Neural cell (in vitro differentiated cells): Measurements from ENCODE around the gene TTN. TPM values are rescaled to one million over a fixed set of nuclear protein-coding genes. Genes with fewer than 3 reads are reported as not detected.
A peak's percentile ranks its signal among the peaks of the same experiment; 100 is the strongest.

Experiments
- H2AFZ ChIP-seq: fragments of 200-600, 300-800 bp; sonication (generic), shearing (Covaris generic); 2 replicates; pipeline ENCODE4 v1.6.0; 2014; ENCODE audit warnings: low read depth, mild to moderate bottlenecking, antibody characterized with exemption, low read length, moderate library complexity
- H3F3A ChIP-seq: fragments of 200-600 bp; shearing (Covaris generic); 2 replicates; pipeline ENCODE4 v1.6.1; 2016; ENCODE audit warnings: mild to moderate bottlenecking, moderate library complexity, mixed read lengths, antibody characterized with exemption, low read length; ENCODE audit not compliant: insufficient read depth, poor library complexity, severe bottlenecking
- H3K27ac ChIP-seq: fragments of 200-600, 300-800 bp; sonication (generic), shearing (Covaris generic); 2 replicates; pipeline ENCODE4 v1.5.1; 2014; ENCODE audit warnings: mild to moderate bottlenecking, low read length, moderate library complexity
- H3K27me3 ChIP-seq: fragments of 300-800, 200-600 bp; sonication (generic), shearing (Covaris generic); 2 replicates; pipeline ENCODE4 v1.6.0; 2014; ENCODE audit warnings: mild to moderate bottlenecking, low read depth, low read length, moderate library complexity; ENCODE audit not compliant: insufficient read depth
- H3K36me3 ChIP-seq: fragments of 300-800, 200-600 bp; sonication (generic), shearing (Covaris generic); 2 replicates; pipeline ENCODE4 v1.5.1; 2014; ENCODE audit warnings: mild to moderate bottlenecking, antibody characterized with exemption, low read length, moderate library complexity; ENCODE audit not compliant: insufficient read depth
- H3K4me2 ChIP-seq: fragments of 300-800, 200-600 bp; sonication (generic), shearing (Covaris generic); 2 replicates; pipeline ENCODE4 v1.6.0; 2014; ENCODE audit warnings: mild to moderate bottlenecking, low read length
- H3K4me3 ChIP-seq: fragments of 300-800, 200-600 bp; sonication (generic), shearing (Covaris generic); 2 replicates; pipeline ENCODE4 v1.5.1; 2014; ENCODE audit warnings: mild to moderate bottlenecking, low read length, moderate library complexity
- H3K79me2 ChIP-seq: fragments of 200-600 bp; shearing (Covaris generic); replicated peaks from 2 replicates; pipeline ENCODE4 v1.6.0; 2014; ENCODE audit warnings: mild to moderate bottlenecking, low read length, moderate library complexity; ENCODE audit not compliant: insufficient read depth
- H3K9ac ChIP-seq: fragments of 300-800, 200-600 bp; sonication (generic), shearing (Covaris generic); 2 replicates; pipeline ENCODE4 v1.6.1; 2016; ENCODE audit warnings: mild to moderate bottlenecking, low read length, mixed read lengths
- H3K9me2 ChIP-seq: fragments of 200-600 bp; shearing (Covaris generic); 2 replicates; pipeline ENCODE4 v1.6.1; 2016; ENCODE audit warnings: mild to moderate bottlenecking, low read length, mixed read lengths; ENCODE audit not compliant: insufficient read depth
- H3K9me3 ChIP-seq: fragments of 200-600, 300-800 bp; sonication (generic), shearing (Covaris generic); 2 replicates; pipeline ENCODE4 v1.6.1; 2016; ENCODE audit warnings: mild to moderate bottlenecking, mixed run types, low read length, moderate library complexity, mixed read lengths
- H4K20me1 ChIP-seq: fragments of 200-600 bp; shearing (Covaris generic); 2 replicates; pipeline ENCODE4 v1.6.1; 2016; ENCODE audit warnings: mild to moderate bottlenecking, mixed run types; ENCODE audit not compliant: insufficient read depth
- EP300 ChIP-seq: fragments of 450-650 bp; conservative IDR thresholded peaks from 2 replicates; pipeline ENCODE4 v1.6.1; 2014; ENCODE audit warnings: antibody characterized with exemption, mild to moderate bottlenecking, moderate library complexity; ENCODE audit not compliant: poor library complexity, severe bottlenecking
- EZH2 ChIP-seq: fragments of 200-600, 300-800 bp; shearing (Covaris generic), sonication (generic); IDR thresholded peaks from 2 replicates; pipeline ENCODE4 v1.6.1; 2014; ENCODE audit warnings: antibody characterized with exemption, low read length, borderline replicate concordance, mild to moderate bottlenecking; ENCODE audit not compliant: insufficient read depth, poor library complexity, severe bottlenecking
- MXI1 ChIP-seq: fragments of 450-650 bp; conservative IDR thresholded peaks from 2 replicates; pipeline ENCODE4 v1.6.1; 2014; ENCODE audit warnings: antibody characterized with exemption, mild to moderate bottlenecking; ENCODE audit not compliant: poor library complexity, severe bottlenecking
- POLR2AphosphoS5 ChIP-seq: IDR thresholded peaks from 2 replicates; pipeline ENCODE4 v1.6.1; 2012
- RAD21 ChIP-seq: fragments of 450-650 bp; conservative IDR thresholded peaks from 2 replicates; pipeline ENCODE4 v1.6.1; 2014; ENCODE audit warnings: antibody characterized with exemption, mild to moderate bottlenecking, moderate library complexity
- SMC3 ChIP-seq: fragments of 450-650 bp; conservative IDR thresholded peaks from 2 replicates; pipeline ENCODE4 v1.6.1; 2014; ENCODE audit warnings: antibody characterized with exemption, mild to moderate bottlenecking, moderate library complexity; ENCODE audit not compliant: poor library complexity
- TAF1 ChIP-seq: IDR thresholded peaks from 2 replicates; pipeline ENCODE4 v1.6.1; 2012; ENCODE audit warnings: low read depth
- polyA plus RNA-seq: library from polyadenylated mRNA; depleted of rRNA; stranded (reverse); fragments of >200 nt; gene quantifications from 2 replicates; pipeline ENCODE4 v1.2.3, GENCODE V29; 2014
- TF ChIP-seq, protein P1 (sequence below): fragments of 450-650 bp; IDR thresholded peaks from 2 replicates; pipeline ENCODE4 v1.5.1; 2014; ENCODE audit warnings: antibody characterized with exemption, mild to moderate bottlenecking, moderate library complexity; ENCODE audit not compliant: poor library complexity, severe bottlenecking
- TF ChIP-seq, protein P2 (sequence below): IDR thresholded peaks from 2 replicates; pipeline ENCODE4 v1.6.1; 2012; ENCODE audit warnings: borderline replicate concordance

The TTN gene
- polyA plus RNA-seq, 1 donor from 2014 or later = 0.10 TPM

DNA sequence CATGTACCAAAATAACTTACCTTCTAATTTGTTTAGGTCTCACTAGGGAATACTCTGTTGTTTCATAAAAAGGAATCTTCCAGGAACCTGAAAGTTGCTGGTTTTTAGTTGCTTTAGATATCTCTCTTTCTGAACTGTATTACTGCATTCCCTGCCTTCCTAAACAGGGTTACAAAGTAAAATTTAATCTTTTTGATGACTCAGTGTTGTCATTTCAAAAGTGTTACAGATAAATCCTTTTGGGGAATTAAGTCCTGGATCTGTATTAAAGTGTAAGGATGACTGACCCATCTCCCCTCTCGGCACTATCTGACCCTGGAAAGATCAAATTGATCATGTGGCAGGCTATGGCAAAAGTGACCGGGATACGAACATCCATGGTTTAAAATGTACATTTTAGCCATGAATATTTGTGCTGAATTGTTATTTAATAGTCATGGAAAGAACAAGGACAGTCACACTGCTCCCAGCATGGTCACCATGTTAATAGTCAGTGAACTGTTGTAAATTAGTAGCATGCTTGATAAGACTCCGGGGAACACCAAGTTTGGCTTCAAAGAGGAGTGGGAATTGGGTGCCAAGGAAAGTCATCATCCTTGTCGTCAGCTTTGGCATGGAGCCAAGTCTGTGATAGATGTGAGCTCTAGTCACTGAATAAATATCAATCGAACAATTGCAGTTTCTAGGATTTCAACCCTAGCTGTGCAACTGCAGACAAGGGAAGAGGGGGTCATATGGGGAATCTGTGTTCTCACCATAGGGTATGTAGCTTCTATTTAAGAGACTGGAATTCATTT, 322.8 kb downstream of the TTN start:
- peaks cover 46% of the 10 kb centered on the region for H3K79me2 ChIP-seq

DNA sequence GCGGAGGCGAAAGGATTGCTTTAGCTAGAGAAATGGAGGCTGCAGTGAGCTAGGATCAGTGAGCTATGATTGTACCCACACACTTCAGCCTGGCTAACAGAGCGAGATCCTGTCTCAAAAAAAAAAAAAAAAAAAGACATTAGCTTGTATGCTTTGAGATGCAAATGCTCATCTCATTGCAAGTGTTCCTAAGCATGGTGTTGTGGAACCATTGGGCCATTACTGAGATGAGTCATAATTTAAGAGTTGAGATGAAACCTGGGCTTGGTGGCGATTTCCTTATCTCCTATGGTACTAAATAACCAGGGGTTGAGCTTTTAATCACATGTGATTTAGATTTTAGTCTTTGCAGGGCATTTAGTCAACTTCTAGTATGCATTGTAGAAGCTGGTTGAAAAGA, 324.8 kb downstream of the TTN start:
- peaks cover 50% of the 10 kb centered on the region for H3K79me2 ChIP-seq
- H3K4me2 ChIP-seq = peak overlapping the region; percentile 74
- TF ChIP-seq RAD21 = no peak
- TF ChIP-seq, protein P1, sequence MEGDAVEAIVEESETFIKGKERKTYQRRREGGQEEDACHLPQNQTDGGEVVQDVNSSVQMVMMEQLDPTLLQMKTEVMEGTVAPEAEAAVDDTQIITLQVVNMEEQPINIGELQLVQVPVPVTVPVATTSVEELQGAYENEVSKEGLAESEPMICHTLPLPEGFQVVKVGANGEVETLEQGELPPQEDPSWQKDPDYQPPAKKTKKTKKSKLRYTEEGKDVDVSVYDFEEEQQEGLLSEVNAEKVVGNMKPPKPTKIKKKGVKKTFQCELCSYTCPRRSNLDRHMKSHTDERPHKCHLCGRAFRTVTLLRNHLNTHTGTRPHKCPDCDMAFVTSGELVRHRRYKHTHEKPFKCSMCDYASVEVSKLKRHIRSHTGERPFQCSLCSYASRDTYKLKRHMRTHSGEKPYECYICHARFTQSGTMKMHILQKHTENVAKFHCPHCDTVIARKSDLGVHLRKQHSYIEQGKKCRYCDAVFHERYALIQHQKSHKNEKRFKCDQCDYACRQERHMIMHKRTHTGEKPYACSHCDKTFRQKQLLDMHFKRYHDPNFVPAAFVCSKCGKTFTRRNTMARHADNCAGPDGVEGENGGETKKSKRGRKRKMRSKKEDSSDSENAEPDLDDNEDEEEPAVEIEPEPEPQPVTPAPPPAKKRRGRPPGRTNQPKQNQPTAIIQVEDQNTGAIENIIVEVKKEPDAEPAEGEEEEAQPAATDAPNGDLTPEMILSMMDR = no peak
- H3K27me3 ChIP-seq = no peaks in the 10 kb centered on the region
- H2AFZ ChIP-seq = no peak overlapping the region
- H3K27ac ChIP-seq = no peak overlapping the region
- peak overlapping the region; percentile 82 for H3K4me3 ChIP-seq
- no peaks in the 10 kb centered on the region for H3K9me2 ChIP-seq
- no peaks in the 10 kb centered on the region for H3K9me3 ChIP-seq
- H4K20me1 ChIP-seq = no peaks in the 10 kb centered on the region
- H3F3A ChIP-seq = peaks cover 3% of the 10 kb centered on the region
- no peaks in the 10 kb centered on the region for H3K36me3 ChIP-seq
- H3K9ac ChIP-seq = no peak overlapping the region

More for the DNA sequence above, 322.8 kb downstream of the TTN start:
- Histone ChIP-seq H3F3A (no peaks in the 10 kb centered on the region), H4K20me1 (no peaks in the 10 kb centered on the region), H3K4me2 (no peak overlapping the region), H2AFZ (no peak overlapping the region), H3K27ac (no peak overlapping the region), H3K27me3 (no peaks in the 10 kb centered on the region), H3K36me3 (no peaks in the 10 kb centered on the region), H3K9ac (no peak overlapping the region), H3K9me3 (no peaks in the 10 kb centered on the region), H3K9me2 (no peaks in the 10 kb centered on the region), H3K4me3 (no peak overlapping the region)
- no peak for TF ChIP-seq MXI1
- no peak for TF ChIP-seq EP300
- TF ChIP-seq POLR2AphosphoS5 = no peak
- no peak for TF ChIP-seq TAF1
- no peak for TF ChIP-seq EZH2

DNA sequence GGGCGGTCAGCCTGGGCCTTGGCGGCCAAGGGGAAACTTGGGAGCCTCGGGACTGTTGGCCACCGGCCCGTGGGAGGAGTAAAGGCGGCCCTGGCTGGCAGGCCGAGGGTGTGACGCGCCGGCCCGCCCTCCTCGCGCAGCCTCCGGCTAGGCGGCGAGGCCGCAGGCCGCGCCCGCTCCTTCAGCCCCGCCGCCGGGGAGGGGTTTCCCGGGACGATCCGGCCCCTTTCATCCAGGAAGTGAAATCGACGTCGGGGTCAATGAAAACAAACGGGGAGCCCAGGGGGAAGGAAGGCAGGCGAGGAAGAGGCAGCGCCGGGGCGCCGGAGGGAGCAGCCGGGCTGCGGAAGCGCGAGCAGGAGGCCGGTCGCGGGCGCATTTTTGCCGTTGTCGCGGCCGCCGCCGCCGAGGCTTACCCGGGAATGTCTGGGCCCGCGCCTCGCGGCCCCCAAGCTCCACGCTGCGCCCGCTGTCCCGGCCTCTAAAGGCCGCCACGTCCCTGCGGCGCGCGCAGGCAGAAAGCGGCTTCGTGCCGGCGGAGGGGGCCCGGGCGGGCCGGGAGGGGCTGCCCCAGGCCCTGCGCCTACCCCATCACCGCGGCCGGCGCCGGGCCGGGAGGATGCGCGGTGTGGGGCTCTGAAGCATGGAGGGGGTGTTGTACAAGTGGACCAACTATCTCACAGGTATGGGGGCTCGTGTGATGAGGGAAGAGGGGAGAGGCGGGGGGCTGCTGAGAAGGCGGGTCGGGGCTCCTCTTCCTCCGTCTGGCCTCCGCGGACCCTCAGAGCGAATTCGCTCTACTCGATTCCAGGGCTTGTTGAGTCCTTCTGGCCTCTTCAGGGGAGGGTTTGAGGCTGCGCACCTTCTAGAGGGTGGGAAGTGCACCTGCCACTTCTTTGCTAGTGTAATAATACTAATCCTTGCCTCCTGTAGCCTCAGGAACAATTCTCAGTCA, 326.7 kb downstream of the TTN start, which contains the start of gene PLEKHA3:
Gene PLEKHA3 (plus strand): TSS at position 231 of the 955 bp plus-strand sequence. CDS start 413 bp downstream, at position 644.
- Histone ChIP-seq H3K27ac (peak within 1 kb of the TSS; percentile 95), H3K4me3 (peak within 1 kb of the TSS; percentile 82), H3F3A (peaks cover 3% of the 10 kb centered on the region), H3K9me3 (no peaks in the 10 kb centered on the region), H3K79me2 (peaks cover 69% of the 10 kb centered on the region), H4K20me1 (no peaks in the 10 kb centered on the region), H3K9ac (peak within 1 kb of the TSS; percentile 84), H3K4me2 (peak within 1 kb of the TSS; percentile 74), H3K36me3 (no peaks in the 10 kb centered on the region), H3K9me2 (no peaks in the 10 kb centered on the region), H2AFZ (peak within 1 kb of the TSS; percentile 37), H3K27me3 (no peaks in the 10 kb centered on the region)
- TF ChIP-seq EP300 (peak; percentile 45), EZH2 (no peak), RAD21 (no peak), TAF1 (no peak), POLR2AphosphoS5 (peak; percentile 65), MXI1 (peak; percentile 55), SMC3 (no peak)
- TF ChIP-seq, protein P2, sequence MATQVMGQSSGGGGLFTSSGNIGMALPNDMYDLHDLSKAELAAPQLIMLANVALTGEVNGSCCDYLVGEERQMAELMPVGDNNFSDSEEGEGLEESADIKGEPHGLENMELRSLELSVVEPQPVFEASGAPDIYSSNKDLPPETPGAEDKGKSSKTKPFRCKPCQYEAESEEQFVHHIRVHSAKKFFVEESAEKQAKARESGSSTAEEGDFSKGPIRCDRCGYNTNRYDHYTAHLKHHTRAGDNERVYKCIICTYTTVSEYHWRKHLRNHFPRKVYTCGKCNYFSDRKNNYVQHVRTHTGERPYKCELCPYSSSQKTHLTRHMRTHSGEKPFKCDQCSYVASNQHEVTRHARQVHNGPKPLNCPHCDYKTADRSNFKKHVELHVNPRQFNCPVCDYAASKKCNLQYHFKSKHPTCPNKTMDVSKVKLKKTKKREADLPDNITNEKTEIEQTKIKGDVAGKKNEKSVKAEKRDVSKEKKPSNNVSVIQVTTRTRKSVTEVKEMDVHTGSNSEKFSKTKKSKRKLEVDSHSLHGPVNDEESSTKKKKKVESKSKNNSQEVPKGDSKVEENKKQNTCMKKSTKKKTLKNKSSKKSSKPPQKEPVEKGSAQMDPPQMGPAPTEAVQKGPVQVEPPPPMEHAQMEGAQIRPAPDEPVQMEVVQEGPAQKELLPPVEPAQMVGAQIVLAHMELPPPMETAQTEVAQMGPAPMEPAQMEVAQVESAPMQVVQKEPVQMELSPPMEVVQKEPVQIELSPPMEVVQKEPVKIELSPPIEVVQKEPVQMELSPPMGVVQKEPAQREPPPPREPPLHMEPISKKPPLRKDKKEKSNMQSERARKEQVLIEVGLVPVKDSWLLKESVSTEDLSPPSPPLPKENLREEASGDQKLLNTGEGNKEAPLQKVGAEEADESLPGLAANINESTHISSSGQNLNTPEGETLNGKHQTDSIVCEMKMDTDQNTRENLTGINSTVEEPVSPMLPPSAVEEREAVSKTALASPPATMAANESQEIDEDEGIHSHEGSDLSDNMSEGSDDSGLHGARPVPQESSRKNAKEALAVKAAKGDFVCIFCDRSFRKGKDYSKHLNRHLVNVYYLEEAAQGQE = peak; percentile 39
- TF ChIP-seq, protein P1 = peak; percentile 23
